Common myeloid progenitor, CD34-positive (primary cell): ENCODE data around the gene CD40.
"Not testable (repeated sequence)": the region's sequence is repeated elsewhere in the genome, so short reads cannot be mapped to it uniquely, and the experiment has no call there.

Source experiments
- CTCF ChIA-PET: fragments of 350-600 bp; sonication (Branson Sonifier 250); formaldehyde crosslinking; loops from one replicate; lab custom pipeline; 2021; ENCODE audit warnings: antibody characterized with exemption; lab: Charles Lee
- POLR2A ChIA-PET: fragments of 350-600 bp; sonication (Branson Sonifier 250); formaldehyde crosslinking; loops from one replicate; lab custom pipeline; 2021; ENCODE audit warnings: antibody characterized with exemption; lab: Charles Lee
- DNase-seq, 3 donors: peaks; one replicate each; pipeline versions ENCODE4 v3.0.0 to v3.0.0-alpha.2; 2013
- H3K27ac ChIP-seq, 2 experiments: 1 replicate in 1 of 2; 2 replicates in 1 of 2; pipeline ENCODE4 v1.7.0; 2013; ENCODE audit warnings: inconsistent platforms in 2 of 2, low read length in 2 of 2, mild to moderate bottlenecking in 2 of 2, low read depth in 1 of 2, moderate library complexity in 1 of 2; ENCODE audit not compliant: severe bottlenecking in 2 of 2, insufficient read depth in 1 of 2, poor library complexity in 1 of 2
- H3K27me3 ChIP-seq, 5 experiments: replicated peaks in 2 of 5; 1 replicate in 3 of 5; 2 replicates in 2 of 5; pipeline versions ENCODE4 v1.6.1 to v1.7.0; 2013; ENCODE audit warnings: low read length in 4 of 5, mild to moderate bottlenecking in 2 of 5, moderate library complexity in 2 of 5, inconsistent platforms in 1 of 5; ENCODE audit not compliant: insufficient read depth in 5 of 5, control insufficient read depth in 4 of 5
- H3K36me3 ChIP-seq, 4 experiments: 1 replicate in 2 of 4; 2 replicates in 2 of 4; pipeline versions ENCODE4 v1.6.1 to v1.7.0; 2013; ENCODE audit warnings: low read length in 3 of 4, control low read depth in 1 of 4, mild to moderate bottlenecking in 1 of 4; ENCODE audit not compliant: control insufficient read depth in 4 of 4, insufficient read depth in 4 of 4
- H3K4me1 ChIP-seq, 4 experiments: 1 replicate in 3 of 4; 2 replicates in 1 of 4; pipeline versions ENCODE4 v1.6.1 to v1.7.1; 2013; ENCODE audit warnings: low read length in 3 of 4, mild to moderate bottlenecking in 3 of 4, control low read depth in 1 of 4, inconsistent platforms in 1 of 4, moderate library complexity in 1 of 4; ENCODE audit not compliant: control insufficient read depth in 4 of 4, insufficient read depth in 4 of 4; ENCODE audit errors: control extremely low read depth in 1 of 4
- H3K4me3 ChIP-seq, 7 experiments: 1 replicate in 4 of 7; 2 replicates in 3 of 7; pipeline versions ENCODE4 v1.5.1 to v1.7.0; 2013; ENCODE audit warnings: mild to moderate bottlenecking in 7 of 7, low read length in 6 of 7, moderate library complexity in 6 of 7, inconsistent platforms in 2 of 7, low read depth in 2 of 7, control low read depth in 1 of 7; ENCODE audit not compliant: insufficient read depth in 4 of 7, control insufficient read depth in 1 of 7; ENCODE audit errors: extremely low read depth in 1 of 7
- H3K9me3 ChIP-seq, 5 experiments: 1 replicate in 4 of 5; 2 replicates in 1 of 5; pipeline versions ENCODE4 v1.6.1 to v1.7.1; 2013; ENCODE audit warnings: low read length in 4 of 5, mild to moderate bottlenecking in 2 of 5, inconsistent platforms in 1 of 5, low read depth in 1 of 5, moderate library complexity in 1 of 5; ENCODE audit not compliant: control insufficient read depth in 4 of 5, insufficient read depth in 2 of 5; ENCODE audit errors: control extremely low read depth in 1 of 5
- WGBS: methylation state at CpG from one replicate; pipeline ENCODE4 v1.1.5; 2013; ENCODE audit not compliant: insufficient coverage; 5-methylcytosine and 5-hydroxymethylcytosine counted together

The CD40 gene

GRCh38 chr20:46085179-46085851, 32.8 kb upstream of the CD40 start:
- Histone ChIP-seq H3K4me3 (no peak overlapping the region), H3K27me3 (no peaks in the 10 kb centered on the region), H3K36me3 (no peaks in the 10 kb centered on the region), H3K27ac (no peak overlapping the region), H3K4me1 (peaks cover 11 to 42% (median 24%) of the 10 kb centered on the region in 4 experiments), H3K9me3 (no peaks in the 10 kb centered on the region)
- 86% methylated on average over 2 of the region's 4 CpGs for WGBS
- ChIA-PET POLR2A (no interaction called here), CTCF (interaction anchor here (0.9 to 4.0 kb wide), 10 partner anchors 10 to 115 kb away, joined by 3 to 26 read pairs (median 4); partner anchors contain the start of gene CD40)
- DNase-seq = no peak

GRCh38 chr20:46087161-46087560, 31.0 kb upstream of the CD40 start:
- no peak overlapping the region for H3K4me3 ChIP-seq
- peak; percentile 34 to 67 (median 63) for DNase-seq
- no peaks in the 10 kb centered on the region for H3K27me3 ChIP-seq
- CTCF ChIA-PET = interaction anchor here (0.9 to 4.0 kb wide), 10 partner anchors 11 to 117 kb away, joined by 3 to 26 read pairs (median 4); no protein-coding TSS in a partner anchor
- H3K36me3 ChIP-seq = no peaks in the 10 kb centered on the region
- no peaks in the 10 kb centered on the region for H3K9me3 ChIP-seq
- no peak overlapping the region for H3K27ac ChIP-seq
- peaks cover 11 to 44% (median 25%) of the 10 kb centered on the region in 4 experiments for H3K4me1 ChIP-seq
- WGBS = 94% methylated on average over 3 of the region's 8 CpGs
- POLR2A ChIA-PET = no interaction called here

GRCh38 chr20:46088409-46089166, 29.5 kb upstream of the CD40 start:
- peak; percentile 10 to 53 (median 20) for DNase-seq
- ChIA-PET CTCF (interaction anchor here (0.9 to 4.0 kb wide), 9 partner anchors 9 to 118 kb away, joined by 3 to 26 read pairs (median 4); no protein-coding TSS in a partner anchor), POLR2A (interaction anchor here (0.6 to 1.2 kb wide), 3 partner anchors 94 to 154 kb away, joined by 3 to 4 read pairs (median 3); partner anchors contain the start of gene PCIF1)
- Histone ChIP-seq H3K36me3 (no peaks in the 10 kb centered on the region), H3K27me3 (no peaks in the 10 kb centered on the region), H3K4me3 (peak overlapping the region; percentile 68 to 96 (median 87)), H3K27ac (peak overlapping the region; percentile 75 to 87), H3K4me1 (peaks cover 11 to 38% (median 22%) of the 10 kb centered on the region in 4 experiments), H3K9me3 (no peaks in the 10 kb centered on the region)
- 5% methylated on average over 18 of the region's 22 CpGs for WGBS

GRCh38 chr20:46089167-46089416, 29.0 kb upstream of the CD40 start:
- DNase-seq = no peak
- Histone ChIP-seq H3K4me1 (peaks cover 11 to 38% (median 20%) of the 10 kb centered on the region in 4 experiments), H3K36me3 (no peaks in the 10 kb centered on the region), H3K4me3 (peak overlapping the region; percentile 68 to 96 (median 87)), H3K27me3 (no peaks in the 10 kb centered on the region), H3K9me3 (no peaks in the 10 kb centered on the region), H3K27ac (peak overlapping the region; percentile 75 to 87)
- WGBS = 0% methylated on average over 31 of the region's 31 CpGs
- POLR2A ChIA-PET = interaction anchor here (1.2 kb wide), 1 partner anchor 155 kb away, joined by 3 read pairs; the partner anchor contains the start of gene PCIF1
- CTCF ChIA-PET = interaction anchor here (0.9 to 4.0 kb wide), 6 partner anchors 10 to 76 kb away, joined by 3 to 26 read pairs (median 7); no protein-coding TSS in a partner anchor

- Histone ChIP-seq H3K27ac (peak within 1 kb of the TSS; percentile 75 to 87), H3K27me3 (no peaks in the 10 kb centered on the region), H3K36me3 (no peaks in the 10 kb centered on the region), H3K4me3 (peak within 1 kb of the TSS; percentile 68 to 96 (median 87)), H3K9me3 (no peaks in the 10 kb centered on the region), H3K4me1 (peaks cover 11 to 38% (median 19%) of the 10 kb centered on the region in 4 experiments)
- ChIA-PET CTCF (interaction anchor here (1.1 to 4.0 kb wide), 3 partner anchors 11 to 76 kb away, joined by 4 to 26 read pairs (median 7); no protein-coding TSS in a partner anchor), POLR2A (no interaction called here)
- peak; percentile 95 to 97 (median 96) for DNase-seq
- under 1% methylated on average over 75 of the region's 100 CpGs for WGBS
Measured at GRCh38 chr20:46089417-46090388, 28.4 kb upstream of the CD40 start, which contains the start of gene NCOA5. TSS of gene NCOA5 (minus strand) at chr20:46089962. CDS start at chr20:46079424, 10,538 bp downstream.

- POLR2A ChIA-PET, H3K27me3 ChIP-seq, H3K9me3 ChIP-seq, DNase-seq, H3K4me3 ChIP-seq, H3K27ac ChIP-seq, H3K36me3 ChIP-seq, CTCF ChIA-PET: not testable (repeated sequence)
- peaks cover 11 to 29% (median 15%) of the 10 kb centered on the region in 4 experiments for H3K4me1 ChIP-seq
- WGBS = 95% methylated on average over 43 of the region's 52 CpGs
Measured at GRCh38 chr20:46091622-46092535, 26.2 kb upstream of the CD40 start.
